Hindlimb muscle (tissue), 1 donor: ENCODE data around the gene OR2V1. TPM values are rescaled to one million over a fixed set of nuclear protein-coding genes. Genes with fewer than 3 reads are reported as not detected.
"Not testable (repeated sequence)": the region's sequence is repeated elsewhere in the genome, so short reads cannot be mapped to it uniquely, and the experiment has no call there.

Source experiments
- DNase-seq: peaks from one replicate; pipeline ENCODE4 v3.0.0-alpha.2; 2013
- polyA plus RNA-seq: library from polyadenylated mRNA; unstranded; fragments of 120-200 nt; gene quantifications from one replicate; pipeline ENCODE4 v1.2.1, GENCODE V29; 2013; ENCODE audit not compliant: insufficient read length

OR2V1 gene
- polyA plus RNA-seq, 1 donor = not detected

- not testable (repeated sequence) for DNase-seq
Observed at GRCh38 chr5:181101930-181102674, 28.9 kb downstream of the OR2V1 start.

GRCh38 chr5:181101030-181101641 is 29.8 kb downstream of the OR2V1 start:
- DNase-seq = not testable (repeated sequence)

- no peak for DNase-seq
Observed at GRCh38 chr5:181100121-181100875, 30.7 kb downstream of the OR2V1 start.

GRCh38 chr5:181099602-181100086 is 31.3 kb downstream of the OR2V1 start:
- DNase-seq = no peak

- DNase-seq = no peak
Observed at GRCh38 chr5:181098762-181099601, 32.0 kb downstream of the OR2V1 start.

- DNase-seq = not testable (repeated sequence)
Observed at GRCh38 chr5:181097759-181098491, 33.0 kb downstream of the OR2V1 start.

GRCh38 chr5:181097383-181097753 is 33.6 kb downstream of the OR2V1 start:
- not testable (repeated sequence) for DNase-seq

GRCh38 chr5:181096721-181097382 is 34.1 kb downstream of the OR2V1 start:
- not testable (repeated sequence) for DNase-seq

GRCh38 chr5:181095162-181095561 is 35.8 kb downstream of the OR2V1 start:
- not testable (repeated sequence) for DNase-seq

GRCh38 chr5:181092428-181092827 is 38.5 kb downstream of the OR2V1 start:
- no peak for DNase-seq

GRCh38 chr5:181088289-181088688 is 42.7 kb downstream of the OR2V1 start:
- DNase-seq = no peak

GRCh38 chr5:181087309-181087708 is 43.7 kb downstream of the OR2V1 start:
- no peak for DNase-seq

GRCh38 chr5:181086884-181087205 is 44.1 kb downstream of the OR2V1 start:
- DNase-seq = no peak

GRCh38 chr5:181086026-181086883 is 44.7 kb downstream of the OR2V1 start:
- DNase-seq = no peak

- DNase-seq = no peak
Observed at GRCh38 chr5:181084621-181085195, 46.3 kb downstream of the OR2V1 start.

GRCh38 chr5:181081989-181082388 is 49.0 kb downstream of the OR2V1 start:
- no peak for DNase-seq

- DNase-seq = no peak
Observed at GRCh38 chr5:181076920-181077319, 54.0 kb downstream of the OR2V1 start.
